Hematopoietic multipotent progenitor cell treated with erythropoietin and hydrocortisone succinate and interleukin-3 and kit ligand, for 6 days (in vitro differentiated cells): Measurements from ENCODE around the gene SPANXN2.
"Not testable (repeated sequence)": the region's sequence is repeated elsewhere in the genome, so short reads cannot be mapped to it uniquely, and the experiment has no call there.

Experiments
- DNase-seq: peaks from one replicate; pipeline ENCODE4 v3.0.0-alpha.2; 2015

Gene SPANXN2, protein sequence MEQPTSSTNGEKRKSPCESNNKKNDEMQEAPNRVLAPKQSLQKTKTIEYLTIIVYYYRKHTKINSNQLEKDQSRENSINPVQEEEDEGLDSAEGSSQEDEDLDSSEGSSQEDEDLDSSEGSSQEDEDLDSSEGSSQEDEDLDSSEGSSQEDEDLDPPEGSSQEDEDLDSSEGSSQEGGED

GRCh38 chrX:143720652-143721051, at the start of gene SPANXN2:
Gene SPANXN2, minus strand, starts transcription at chrX:143720752. Its CDS starts 84 bp downstream, at chrX:143720668.
- not testable (repeated sequence) for DNase-seq

DNA sequence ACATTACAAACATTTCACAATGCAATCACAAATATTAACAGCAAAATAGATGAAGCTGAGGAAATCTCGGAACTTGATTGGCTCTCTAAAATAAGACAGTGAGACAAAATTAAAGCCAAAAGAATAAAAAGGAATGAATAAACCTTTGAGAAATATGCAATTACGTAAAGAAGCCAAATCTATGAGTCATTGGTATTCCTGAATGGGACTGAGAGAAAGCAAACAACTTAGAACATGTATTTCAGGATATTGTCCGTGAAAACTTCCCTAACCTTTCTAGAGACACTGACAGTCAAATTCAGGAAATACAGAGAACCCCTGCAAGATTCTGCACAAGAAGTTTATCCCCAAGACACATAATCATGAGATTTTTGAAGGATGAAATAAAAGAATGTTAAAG, 48.4 kb upstream of the SPANXN2 start:
- no peak for DNase-seq

- DNase-seq = not testable (repeated sequence)
Measured at GRCh38 chrX:143767789-143768188, 47.2 kb upstream of the SPANXN2 start.

- no peak for DNase-seq
Measured at GRCh38 chrX:143757887-143758286, 37.3 kb upstream of the SPANXN2 start.

GRCh38 chrX:143757375-143757774, 36.8 kb upstream of the SPANXN2 start:
- no peak for DNase-seq

DNA sequence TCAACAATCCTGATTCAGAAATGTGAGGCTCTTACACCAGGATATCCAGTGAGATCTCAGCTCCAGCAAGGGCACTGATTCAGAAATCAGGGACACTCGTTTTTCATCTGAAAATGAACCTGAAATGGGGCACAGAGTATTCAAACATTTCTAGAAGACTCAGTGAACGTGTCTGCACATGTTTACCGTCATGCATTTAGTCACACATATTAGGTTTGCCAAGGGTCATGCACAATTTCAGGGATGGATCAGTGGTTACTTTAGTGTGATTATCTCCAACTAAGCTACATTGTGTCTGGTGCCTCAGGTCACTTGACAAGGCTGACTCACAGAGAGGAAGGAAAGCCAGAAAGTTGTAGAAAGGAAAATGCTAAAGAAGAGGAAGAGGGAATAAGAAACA, 33.6 kb upstream of the SPANXN2 start:
- no peak for DNase-seq

DNA sequence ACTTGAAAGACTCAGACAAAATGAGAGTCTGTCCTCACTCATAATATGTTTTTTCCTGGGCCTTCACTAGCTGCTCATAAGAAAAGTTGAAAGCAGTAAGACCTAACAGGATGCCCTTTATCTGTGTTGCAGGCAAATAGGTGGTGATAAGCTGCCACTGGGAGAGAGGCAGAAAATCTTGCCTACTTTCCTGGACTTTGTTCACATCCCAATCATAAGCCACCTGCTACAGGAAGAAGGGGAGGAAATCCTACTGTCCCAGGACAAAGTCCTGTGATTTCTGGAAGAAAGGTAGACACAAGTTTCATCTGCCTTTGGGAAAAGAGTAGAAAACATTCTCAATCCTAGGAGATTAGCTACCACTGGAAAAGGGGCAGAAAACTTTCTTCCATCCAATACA, 13.3 kb upstream of the SPANXN2 start:
- DNase-seq = no peak

GRCh38 chrX:143726296-143726695, 5.7 kb upstream of the SPANXN2 start:
- DNase-seq = no peak

GRCh38 chrX:143701460-143701859, 19.1 kb downstream of the SPANXN2 start:
- DNase-seq = no peak

DNA sequence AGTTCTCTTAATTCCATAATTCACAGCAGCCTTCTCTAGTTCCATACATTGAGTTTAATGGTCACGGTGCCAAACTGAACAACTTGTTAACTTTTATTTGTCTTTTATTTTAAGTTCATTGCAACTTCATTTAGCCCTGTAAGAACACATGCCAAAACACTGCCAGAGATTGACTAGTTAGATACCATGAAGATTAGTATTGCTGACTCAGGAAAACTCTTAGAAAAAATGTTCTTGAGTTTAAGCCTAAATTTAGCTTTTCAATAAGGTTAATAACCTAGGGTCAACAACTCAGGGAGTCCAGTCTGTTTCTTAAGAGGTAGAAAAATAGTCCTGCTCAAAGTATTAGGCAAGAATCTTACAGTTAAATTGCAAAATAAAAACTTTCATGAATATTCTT, 25.7 kb downstream of the SPANXN2 start:
- DNase-seq = no peak

DNA sequence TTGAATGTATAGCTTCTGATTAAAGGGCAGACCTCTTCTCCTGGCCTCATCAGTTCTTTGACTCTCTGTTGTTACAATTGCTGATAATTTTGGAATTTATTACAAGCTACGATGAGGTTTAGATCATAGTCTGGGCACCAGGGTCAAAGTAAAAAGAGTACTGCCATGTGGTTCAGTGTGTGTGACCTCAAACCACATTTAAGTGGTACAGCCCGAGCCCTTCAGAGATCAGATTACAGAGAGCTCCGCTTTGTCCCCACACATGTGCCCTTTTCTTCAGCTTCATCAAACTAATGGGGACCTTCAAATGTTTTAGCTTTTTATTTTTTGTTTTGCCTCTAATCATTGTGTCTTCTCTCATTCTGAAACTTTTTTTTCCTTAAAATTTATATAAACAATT, 37.1 kb downstream of the SPANXN2 start:
- no peak for DNase-seq

GRCh38 chrX:143674926-143675325, 45.6 kb downstream of the SPANXN2 start:
- no peak for DNase-seq

GRCh38 chrX:143669395-143669794, 51.2 kb downstream of the SPANXN2 start:
- DNase-seq = peak; percentile 2

DNA sequence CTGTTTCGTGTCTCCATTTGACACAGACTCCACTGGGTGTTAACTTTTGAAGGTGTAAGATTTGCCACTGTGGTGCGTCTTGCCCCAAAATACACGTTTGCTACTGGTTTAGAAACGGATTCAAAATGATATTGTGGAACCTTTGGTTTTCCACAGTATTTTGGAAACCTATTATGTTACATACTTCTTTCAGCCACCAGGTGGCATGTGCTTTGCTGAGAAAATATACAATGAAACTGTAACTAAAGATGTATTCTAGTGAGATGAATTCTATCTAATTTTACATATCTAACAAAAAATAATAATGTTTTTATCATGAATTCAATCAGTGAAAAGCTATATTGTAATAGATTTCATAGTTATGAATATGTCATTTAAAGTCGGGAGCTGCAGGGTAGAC, 56.2 kb downstream of the SPANXN2 start:
- DNase-seq = peak; percentile 35

GRCh38 chrX:143663755-143664154, 56.8 kb downstream of the SPANXN2 start:
- DNase-seq = no peak
